H1 (cell line): ENCODE data around the gene LLGL1. TPM values are rescaled to one million over a fixed set of nuclear protein-coding genes. Genes with fewer than 3 reads are reported as not detected.

Experiments used
- CTCF ChIA-PET: fragments of 300-600 bp; sonication (Branson Sonifier 250); formaldehyde crosslinking; loops from one replicate; lab custom pipeline; 2021; ENCODE audit not compliant: partially characterized antibody; lab: Charles Lee
- POLR2A ChIA-PET: fragments of 300-600 bp; sonication (Branson Sonifier 250); formaldehyde crosslinking; loops from one replicate; lab custom pipeline; 2021; ENCODE audit warnings: inconsistent platforms; ENCODE audit not compliant: partially characterized antibody; lab: Charles Lee
- DNase-seq, 2 experiments: peaks; one replicate each; pipeline versions ENCODE4 v3.0.0 to v3.0.0-alpha.2; 2010 to 2022; ENCODE audit warnings: low spot score in 2 of 2, low read depth in 1 of 2, mixed read lengths in 1 of 2
- FAIRE-seq: peaks from 2 replicates; lab custom pipeline; 2011; peaks lifted over from hg19 to GRCh38; lab: Jason Lieb, UNC
- H2AFZ ChIP-seq: 2 replicates; pipeline ENCODE4 v1.8.1; 2012; ENCODE audit warnings: low read length, inconsistent platforms
- H2AK5ac ChIP-seq: 2 replicates; pipeline ENCODE4 v1.6.1; 2013; ENCODE audit warnings: low read depth, low read length
- H2BK120ac ChIP-seq: replicated peaks from 2 replicates; pipeline ENCODE3; 2013; ENCODE audit warnings: low read depth, low read length, inconsistent platforms
- H2BK12ac ChIP-seq: 2 replicates; pipeline ENCODE4 v1.6.1; 2013; ENCODE audit warnings: low read depth, low read length
- H2BK15ac ChIP-seq: 2 replicates; pipeline ENCODE4 v1.6.1; 2013; ENCODE audit warnings: low read length
- H2BK20ac ChIP-seq: 2 replicates; pipeline ENCODE4 v1.6.1; 2013; ENCODE audit warnings: low read length
- H2BK5ac ChIP-seq: 2 replicates; pipeline ENCODE4 v1.6.1; 2013; ENCODE audit warnings: low read depth, low read length
- H3K14ac ChIP-seq: 2 replicates; pipeline ENCODE4 v1.6.1; 2013; ENCODE audit warnings: inconsistent platforms; ENCODE audit not compliant: insufficient read length
- H3K18ac ChIP-seq: 2 replicates; pipeline ENCODE4 v1.6.1; 2013; ENCODE audit warnings: low read length; ENCODE audit errors: extremely low read depth
- H3K23ac ChIP-seq: 2 replicates; pipeline ENCODE4 v1.6.1; 2013; ENCODE audit warnings: inconsistent platforms; ENCODE audit not compliant: insufficient read length
- H3K23me2 ChIP-seq: 2 replicates; pipeline ENCODE4 v1.6.1; 2013; ENCODE audit warnings: low read depth, low read length
- H3K27ac ChIP-seq: 2 replicates; pipeline ENCODE4 v1.6.1; 2011; ENCODE audit warnings: low read depth, low read length, inconsistent platforms
- H3K27me3 ChIP-seq, 4 experiments: replicated peaks in 1 of 4; 1 replicate in 1 of 4; 2 replicates in 3 of 4; pipeline versions ENCODE4 v1.6.1 to v1.8.1; 2011 to 2013; ENCODE audit warnings: low read length in 3 of 4, mild to moderate bottlenecking in 3 of 4, inconsistent platforms in 2 of 4, mixed read lengths in 2 of 4, moderate library complexity in 1 of 4; ENCODE audit not compliant: control insufficient read depth in 3 of 4, insufficient read depth in 3 of 4; ENCODE audit errors: extremely low read depth in 1 of 4
- H3K36me3 ChIP-seq, 4 experiments: 2 replicates each; pipeline versions ENCODE4 v1.6.1 to v1.8.1; 2011 to 2013; ENCODE audit warnings: mild to moderate bottlenecking in 4 of 4, low read length in 3 of 4, moderate library complexity in 2 of 4, control low read depth in 1 of 4, inconsistent platforms in 1 of 4; ENCODE audit not compliant: insufficient read depth in 4 of 4, control insufficient read depth in 2 of 4
- H3K4ac ChIP-seq: replicated peaks from 2 replicates; pipeline ENCODE3; 2013; ENCODE audit warnings: low read length, low read depth, mixed read lengths, inconsistent platforms; ENCODE audit not compliant: insufficient read length
- H3K4me1 ChIP-seq, 4 experiments: replicated peaks in 1 of 4; 1 replicate in 1 of 4; 2 replicates in 3 of 4; pipeline versions ENCODE4 v1.6.1 to v1.8.1; 2011 to 2013; ENCODE audit warnings: low read length in 3 of 4, inconsistent platforms in 2 of 4, mixed read lengths in 1 of 4; ENCODE audit not compliant: insufficient read depth in 4 of 4, control insufficient read depth in 3 of 4
- H3K4me2 ChIP-seq, 2 experiments: 2 replicates each; pipeline versions ENCODE4 v1.6.1 to v1.8.1; 2011 to 2013; ENCODE audit warnings: low read depth in 2 of 2, low read length in 2 of 2, control low read depth in 1 of 2, inconsistent platforms in 1 of 2, mild to moderate bottlenecking in 1 of 2; ENCODE audit not compliant: insufficient read depth in 1 of 2
- H3K4me3 ChIP-seq, 4 experiments: fragments of 200-600, 300-600 bp in 1 of 4; sonication (generic), shearing (Covaris generic), sonication (Bioruptor Twin) in 1 of 4; 2 replicates each; pipeline versions ENCODE4 v1.5.1 to v1.8.1; 2011 to 2016; ENCODE audit warnings: low read length in 4 of 4, low read depth in 3 of 4, control low read depth in 2 of 4, inconsistent platforms in 2 of 4, mild to moderate bottlenecking in 2 of 4, mixed read lengths in 1 of 4, moderate library complexity in 1 of 4; ENCODE audit not compliant: insufficient read depth in 2 of 4; ENCODE audit errors: extremely low read depth in 1 of 4
- H3K56ac ChIP-seq: replicated peaks from 2 replicates; pipeline ENCODE3; 2013; ENCODE audit warnings: low read depth, mild to moderate bottlenecking, mixed read lengths, low read length, inconsistent platforms; ENCODE audit not compliant: insufficient read length
- H3K79me1 ChIP-seq: 2 replicates; pipeline ENCODE4 v1.6.1; 2013; ENCODE audit warnings: low read depth, low read length, control low read depth
- H3K79me2 ChIP-seq, 2 experiments: 2 replicates each; pipeline versions ENCODE4 v1.6.1 to v1.8.1; 2012 to 2013; ENCODE audit warnings: low read length in 2 of 2, mild to moderate bottlenecking in 2 of 2, inconsistent platforms in 1 of 2; ENCODE audit not compliant: insufficient read depth in 2 of 2, control insufficient read depth in 1 of 2
- H3K9ac ChIP-seq, 4 experiments: replicated peaks in 1 of 4; 1 replicate in 1 of 4; 2 replicates in 3 of 4; pipeline versions ENCODE4 v1.6.1 to v1.8.1; 2011 to 2013; ENCODE audit warnings: low read depth in 3 of 4, low read length in 3 of 4, control low read depth in 2 of 4, mild to moderate bottlenecking in 2 of 4, moderate library complexity in 2 of 4, inconsistent platforms in 1 of 4; ENCODE audit errors: extremely low read depth in 1 of 4
- H3K9me3 ChIP-seq, 2 experiments: 2 replicates each; pipeline versions ENCODE4 v1.6.1 to v1.8.1; 2012 to 2013; ENCODE audit warnings: mild to moderate bottlenecking in 2 of 2, moderate library complexity in 2 of 2, control low read depth in 1 of 2, inconsistent platforms in 1 of 2, low read depth in 1 of 2, low read length in 1 of 2, mixed read lengths in 1 of 2; ENCODE audit not compliant: insufficient read depth in 2 of 2
- H4K20me1 ChIP-seq, 2 experiments: replicated peaks in 1 of 2; 2 replicates each; pipeline versions ENCODE3 to v1.8.1; 2011 to 2013; ENCODE audit warnings: inconsistent platforms in 2 of 2, low read length in 2 of 2, mild to moderate bottlenecking in 1 of 2; ENCODE audit not compliant: insufficient read depth in 2 of 2, control insufficient read depth in 1 of 2
- H4K5ac ChIP-seq: 2 replicates; pipeline ENCODE4 v1.6.1; 2013; ENCODE audit warnings: low read length, low read depth, mixed read lengths, inconsistent platforms; ENCODE audit not compliant: insufficient read length
- H4K8ac ChIP-seq: 2 replicates; pipeline ENCODE4 v1.8.0; 2013; ENCODE audit warnings: mild to moderate bottlenecking, moderate library complexity, low read length, inconsistent platforms; ENCODE audit not compliant: insufficient read depth; ENCODE audit errors: extremely low read depth
- H4K91ac ChIP-seq: replicated peaks from 2 replicates; pipeline ENCODE3; 2013; ENCODE audit warnings: low read length, mixed read lengths, inconsistent platforms; ENCODE audit not compliant: insufficient read length
- BRCA1 ChIP-seq: IDR thresholded peaks from 2 replicates; pipeline ENCODE4 v1.6.1; 2012; ENCODE audit warnings: low read depth, low read length, improper control_type of control experiment
- CTBP2 ChIP-seq: IDR thresholded peaks from 2 replicates; pipeline ENCODE4 v1.7.0; 2011; ENCODE audit warnings: borderline replicate concordance, mild to moderate bottlenecking, moderate library complexity, mixed read lengths, low read length; ENCODE audit not compliant: insufficient read depth, insufficient read length
- GTF2F1 ChIP-seq: IDR thresholded peaks from 2 replicates; pipeline ENCODE4 v1.6.1; 2012; ENCODE audit warnings: low read depth, low read length, improper control_type of control experiment, borderline replicate concordance
- POLR2AphosphoS5 ChIP-seq: IDR thresholded peaks from 2 replicates; pipeline ENCODE4 v1.6.1; 2011; ENCODE audit warnings: low read depth, low read length
- WGBS, 2 experiments: shearing (Covaris generic) in 1 of 2; methylation state at CpG; one replicate each; pipeline versions ENCODE4 v1.1.6 to v1.1.7; 2013 to 2015; ENCODE audit warnings: low lambda C conversion rate in 2 of 2, mixed read lengths in 2 of 2, inconsistent platforms in 1 of 2, low coverage in 1 of 2, missing lambda C conversion rate in 1 of 2; ENCODE audit not compliant: insufficient replicate concordance in 2 of 2, insufficient coverage in 1 of 2, insufficient read length in 1 of 2; ENCODE audit errors: extremely low coverage in 1 of 2, missing lambda C conversion rate in 1 of 2; 5-methylcytosine and 5-hydroxymethylcytosine counted together
- polyA plus RNA-seq, 7 experiments: library from polyadenylated mRNA; depleted of rRNA in 3 of 7; stranded (reverse) in 5 of 7; unstranded in 2 of 7; fragments of >200 nt in 5 of 7; fragments of 200-250 nt in 2 of 7; gene quantifications; 1 replicate in 5 of 7; 2 replicates in 1 of 7; 4 replicates in 1 of 7; pipeline versions ENCODE4 v1.2.1 to v1.2.3, GENCODE V29; 2011 to 2013; ENCODE audit warnings: missing spikeins in 2 of 7, mixed read lengths in 2 of 7
- total RNA-seq: library from RNA; stranded (reverse); fragmentation: NEBNext Ultra II Directional; extraction: Animal tissue kit (Norgen Biotek cat#: 25700); gene quantifications from 2 replicates; pipeline ENCODE4 v1.2.1, GENCODE V29; 2021

Gene LLGL1
- total and polyA plus RNA-seq, 2 of the 8 experiments (the other 6 are each of a cell fraction or from before 2014, with no cell fraction given): 71.3 to 107 TPM

- Histone ChIP-seq H3K56ac (no peak overlapping the region), H3K4ac (peak overlapping the region; percentile 46), H3K23me2 (no peaks in the 10 kb centered on the region; the same call in 1 of the 2 replicates), H3K23ac (no peak overlapping the region), H4K5ac (no peak overlapping the region), H3K27ac (no peak overlapping the region), H3K27me3 (no peaks in the 10 kb centered on the region), H3K36me3 (peaks cover 3 to 19% (median 10%) of the 10 kb centered on the region in 4 experiments; a peak in 7 of 8 replicates), H4K91ac (no peak overlapping the region), H2AFZ (no peak overlapping the region), H3K79me2 (0 out of 4 replicates have a peak, but pooled peaks cover 0 to 2% of the 10 kb centered on the region in 2 experiments), H4K8ac (no peak overlapping the region; the same call in 1 of the 2 replicates), H2AK5ac (peak overlapping the region; percentile 4; the same call in 1 of the 2 replicates), H3K4me2 (no peak overlapping the region), H3K14ac (no peak overlapping the region), H3K9ac (peak overlapping the region in 1 of 4 experiments; percentile 13; a peak in 1 of 7 replicates), H3K18ac (peak overlapping the region; percentile 60; the same call in 1 of the 2 replicates), H3K9me3 (no peaks in the 10 kb centered on the region), H2BK120ac (no peak overlapping the region), H2BK12ac (0 out of 2 replicates have a peak overlapping the region, but pooled peaks have one; percentile 33), H4K20me1 (peaks cover 2% of the 10 kb centered on the region in 2 experiments), H3K4me1 (peaks cover 0 to 10% (median 2%) of the 10 kb centered on the region in 4 experiments; a peak in 4 of 7 replicates), H2BK15ac (no peak overlapping the region), H3K79me1 (no peaks in the 10 kb centered on the region; the same call in 1 of the 2 replicates), H3K4me3 (no peak overlapping the region), H2BK20ac (no peak overlapping the region), H2BK5ac (peak overlapping the region; percentile 27; the same call in 1 of the 2 replicates)
- ChIA-PET POLR2A (interaction anchor here (0.7 to 11.3 kb wide), 9 partner anchors 5 to 121 kb away, joined by 3 to 114 read pairs (median 7); partner anchors contain the start of genes FLII, MIEF2, SMCR8 and TOP3A), CTCF (interaction anchor here (1.6 to 3.3 kb wide), 2 partner anchors 19 to 26 kb away, joined by 4 to 17 read pairs; no protein-coding TSS in a partner anchor)
- no peak for DNase-seq
- 83% methylated on average over 10 of the region's 10 CpGs; no CpG with 5 or more reads in 1 of the 2 experiments for WGBS, 2 experiments
- no peak for FAIRE-seq
- TF ChIP-seq GTF2F1: no peak
- TF ChIP-seq POLR2AphosphoS5: 0 out of 2 replicates have a peak, but pooled peaks have one; percentile 9
- TF ChIP-seq CTBP2: no peak
- no peak for TF ChIP-seq BRCA1
These were observed 41.9 kb downstream of the LLGL1 start for GRCh38 chr17:18267366-18267765.
